Colonic mucosa (tissue), 4 donors: ENCODE results near the gene TBC1D22A. TPM values are rescaled to one million over a fixed set of nuclear protein-coding genes. Genes with fewer than 3 reads are reported as not detected.
"Not testable (repeated sequence)": the region's sequence is repeated elsewhere in the genome, so short reads cannot be mapped to it uniquely, and the experiment has no call there.

Experiments used
- DNase-seq: peaks from one replicate; pipeline ENCODE4 v3.0.0-alpha.2; 2020
- H3K27ac ChIP-seq: fragments of 200-600 bp; one replicate; pipeline ENCODE4 v1.8.0; 2021
- H3K27me3 ChIP-seq: fragments of 200-600 bp; one replicate; pipeline ENCODE4 v1.8.0; 2021
- H3K36me3 ChIP-seq: fragments of 200-600 bp; one replicate; pipeline ENCODE4 v1.8.0; 2021
- H3K4me1 ChIP-seq: fragments of 200-600 bp; one replicate; pipeline ENCODE4 v1.8.0; 2021; ENCODE audit warnings: mild to moderate bottlenecking
- H3K4me3 ChIP-seq: fragments of 200-600 bp; one replicate; pipeline ENCODE4 v1.8.0; 2021
- H3K9ac ChIP-seq, 2 donors: one replicate each; pipeline ENCODE4 v1.7.0; 2013; ENCODE audit warnings: control low read depth in 2 of 2, low read depth in 2 of 2, low read length in 2 of 2
- H3K9me3 ChIP-seq: fragments of 200-600 bp; one replicate; pipeline ENCODE4 v1.8.0; 2021
- CTCF ChIP-seq: fragments of 200-600 bp; IDR thresholded peaks from one replicate; pipeline ENCODE4 v1.8.0; 2022; ENCODE audit warnings: antibody characterized with exemption, mild to moderate bottlenecking
- intact Hi-C: fragments of 100-400 bp; cut with DNase I; formaldehyde crosslinking; loops from one replicate; pipeline ENCODE4 v1.14.1; 2022
- total RNA-seq, 2 donors: library from RNA; stranded (reverse); fragmentation: NEBNext Ultra II Directional in 1 of 2; extraction: Animal tissue kit (Norgen Biotek cat#: 25700) in 1 of 2; gene quantifications; one replicate each; pipeline ENCODE4 v1.2.1, GENCODE V29; 2021
- donor health status: healthy.
- donor health status: DM: no; HTN: no; CAD: no.
- donor health status: DM: no; HTN: no; CAD: no.

Gene TBC1D22A
- total RNA-seq, 2 donors from 2014 or later = 34.2 to 36.4 TPM

- Histone ChIP-seq H3K36me3 (no peaks in the 10 kb centered on the region), H3K27me3 (no peaks in the 10 kb centered on the region), H3K9me3 (no peaks in the 10 kb centered on the region), H3K27ac (no peak overlapping the region), H3K4me1 (no peaks in the 10 kb centered on the region), H3K4me3 (no peak overlapping the region), H3K9ac (no peak overlapping the region)
- no peak for TF ChIP-seq CTCF
- intact Hi-C loops = no loop called here
- DNase-seq = no peak
These were observed 407.3 kb downstream of the TBC1D22A start for GRCh38 chr22:47169801-47170140.

GRCh38 chr22:47170511-47171440 lies 408.3 kb downstream of the TBC1D22A start:
- H3K4me1 ChIP-seq, H3K9me3 ChIP-seq, DNase-seq, H3K27ac ChIP-seq, H3K36me3 ChIP-seq, H3K4me3 ChIP-seq, H3K27me3 ChIP-seq, H3K9ac ChIP-seq, intact Hi-C loops: not testable (repeated sequence)

- no peak for TF ChIP-seq CTCF
- Histone ChIP-seq H3K27ac (no peak overlapping the region), H3K9me3 (no peaks in the 10 kb centered on the region), H3K4me1 (no peaks in the 10 kb centered on the region), H3K9ac (no peak overlapping the region), H3K4me3 (no peak overlapping the region), H3K36me3 (no peaks in the 10 kb centered on the region), H3K27me3 (no peaks in the 10 kb centered on the region)
- intact Hi-C loops = no loop called here
- no peak for DNase-seq
These were observed 409.2 kb downstream of the TBC1D22A start for GRCh38 chr22:47171441-47172221.

- intact Hi-C loops = no loop called here
- H3K9me3 ChIP-seq = no peaks in the 10 kb centered on the region
- H3K9ac ChIP-seq = no peak overlapping the region
- H3K4me1 ChIP-seq = no peaks in the 10 kb centered on the region
- no peak for TF ChIP-seq CTCF
- no peak for DNase-seq
- no peaks in the 10 kb centered on the region for H3K27me3 ChIP-seq
- no peak overlapping the region for H3K4me3 ChIP-seq
- no peak overlapping the region for H3K27ac ChIP-seq
- H3K36me3 ChIP-seq = no peaks in the 10 kb centered on the region
These were observed 410.5 kb downstream of the TBC1D22A start for GRCh38 chr22:47172771-47173534.

GRCh38 chr22:47173535-47174021 lies 411.1 kb downstream of the TBC1D22A start:
- intact Hi-C loops = no loop called here
- DNase-seq = no peak

More at GRCh38 chr22:47173535-47174021, 411.1 kb downstream of the TBC1D22A start:
- no peak for TF ChIP-seq CTCF
- no peaks in the 10 kb centered on the region for H3K4me1 ChIP-seq
- no peak overlapping the region for H3K9ac ChIP-seq
- no peaks in the 10 kb centered on the region for H3K9me3 ChIP-seq
- H3K27me3 ChIP-seq = no peaks in the 10 kb centered on the region
- H3K4me3 ChIP-seq = no peak overlapping the region
- no peak overlapping the region for H3K27ac ChIP-seq
- H3K36me3 ChIP-seq = no peaks in the 10 kb centered on the region
